Large intestine (tissue), 3 donors: ENCODE data around the gene CPLX1. TPM values are rescaled to one million over a fixed set of nuclear protein-coding genes. Genes with fewer than 3 reads are reported as not detected.

Experiments
- DNase-seq, 2 donors: peaks; one replicate each; pipeline versions ENCODE4 v3.0.0 to v3.0.0-alpha.2; 2013
- H3K27ac ChIP-seq: one replicate; pipeline ENCODE4 v1.5.1; 2013; ENCODE audit warnings: low read length
- H3K27me3 ChIP-seq: 2 replicates; pipeline ENCODE4 v1.6.1; 2013; ENCODE audit warnings: low read length; ENCODE audit not compliant: control insufficient read depth, insufficient read depth
- H3K36me3 ChIP-seq: 2 replicates; pipeline ENCODE4 v1.6.1; 2013; ENCODE audit warnings: low read length; ENCODE audit not compliant: control insufficient read depth, insufficient read depth
- H3K4me1 ChIP-seq: one replicate; pipeline ENCODE4 v1.6.1; 2013; ENCODE audit warnings: low read length; ENCODE audit not compliant: control insufficient read depth, insufficient read depth
- H3K4me3 ChIP-seq: one replicate; pipeline ENCODE4 v1.5.1; 2013; ENCODE audit warnings: low read length
- H3K9me3 ChIP-seq: one replicate; pipeline ENCODE4 v1.6.1; 2013; ENCODE audit warnings: mild to moderate bottlenecking, low read depth, low read length, moderate library complexity; ENCODE audit not compliant: control insufficient read depth
- WGBS: methylation state at CpG from one replicate; pipeline ENCODE4 v1.1.5; 2013; ENCODE audit warnings: low lambda C conversion rate; ENCODE audit not compliant: insufficient coverage; 5-methylcytosine and 5-hydroxymethylcytosine counted together
- polyA plus RNA-seq: library from polyadenylated mRNA; unstranded; fragments of 120-200 nt; gene quantifications from one replicate; pipeline ENCODE4 v1.2.1, GENCODE V29; 2013

The CPLX1 gene
- polyA plus RNA-seq, 1 donor: 2.8 TPM

DNA sequence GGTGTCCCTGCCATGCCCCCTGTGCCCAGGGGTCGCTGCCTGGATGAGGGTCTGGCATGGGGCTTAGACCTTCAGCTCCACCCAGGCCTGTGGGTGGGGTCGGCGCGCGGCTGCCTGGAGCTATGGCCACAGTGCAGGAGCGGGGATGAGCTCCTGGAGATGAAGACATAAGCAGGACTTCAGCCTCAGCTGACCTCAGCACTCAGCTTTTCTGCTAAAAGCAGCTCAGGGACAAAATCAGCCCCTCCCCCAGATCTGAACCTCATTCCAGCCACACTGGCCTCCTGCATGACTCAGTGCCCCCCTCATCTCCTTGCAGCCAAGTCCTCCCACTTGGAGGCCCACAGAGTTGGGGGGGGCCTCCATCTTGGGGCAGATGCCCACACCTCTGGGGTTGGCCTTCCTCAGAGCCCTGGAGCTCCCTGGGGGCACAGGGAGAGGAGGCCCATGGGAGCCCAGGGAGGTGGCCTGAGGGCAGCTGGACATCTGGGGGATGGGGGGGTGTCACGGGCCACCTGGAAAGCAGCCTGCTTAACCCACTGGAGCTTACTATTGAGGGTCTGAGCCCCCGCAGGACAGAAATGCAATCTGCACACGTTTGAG, 19.4 kb upstream of the CPLX1 start:
- Histone ChIP-seq H3K36me3 (peaks cover 25% of the 10 kb centered on the region), H3K27ac (no peak overlapping the region), H3K9me3 (no peaks in the 10 kb centered on the region), H3K27me3 (no peaks in the 10 kb centered on the region), H3K4me3 (no peak overlapping the region), H3K4me1 (no peaks in the 10 kb centered on the region)
- WGBS: no CpG with 5 or more reads among the region's 9 CpGs
- no peak for DNase-seq

DNA sequence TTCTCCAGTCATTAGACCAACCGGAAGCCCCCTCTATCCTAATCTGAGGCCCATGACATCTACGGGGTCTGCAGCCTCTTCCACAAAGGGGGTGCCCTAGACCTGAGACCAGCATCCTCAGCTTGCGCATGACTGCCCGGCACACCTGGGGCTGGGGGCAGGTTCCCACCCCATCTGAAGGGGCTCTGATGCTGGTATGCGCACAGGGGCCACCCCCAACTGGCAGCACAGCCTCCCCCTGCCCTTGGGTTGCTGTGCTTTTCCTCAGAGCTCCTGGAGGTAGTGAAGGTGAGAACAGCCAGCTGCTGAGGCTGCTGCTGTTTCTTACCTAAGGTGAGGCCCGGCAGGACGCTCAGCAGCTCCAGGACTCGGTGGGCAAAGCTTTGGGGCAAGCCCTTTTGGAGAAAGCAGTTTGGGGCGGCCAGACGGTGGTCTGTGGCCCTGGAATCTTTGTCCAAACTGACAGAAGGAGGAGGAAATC, 18.9 kb upstream of the CPLX1 start:
- DNase-seq: no peak
- WGBS: no CpG with 5 or more reads among the region's 10 CpGs
- no peak overlapping the region for H3K27ac ChIP-seq

DNA sequence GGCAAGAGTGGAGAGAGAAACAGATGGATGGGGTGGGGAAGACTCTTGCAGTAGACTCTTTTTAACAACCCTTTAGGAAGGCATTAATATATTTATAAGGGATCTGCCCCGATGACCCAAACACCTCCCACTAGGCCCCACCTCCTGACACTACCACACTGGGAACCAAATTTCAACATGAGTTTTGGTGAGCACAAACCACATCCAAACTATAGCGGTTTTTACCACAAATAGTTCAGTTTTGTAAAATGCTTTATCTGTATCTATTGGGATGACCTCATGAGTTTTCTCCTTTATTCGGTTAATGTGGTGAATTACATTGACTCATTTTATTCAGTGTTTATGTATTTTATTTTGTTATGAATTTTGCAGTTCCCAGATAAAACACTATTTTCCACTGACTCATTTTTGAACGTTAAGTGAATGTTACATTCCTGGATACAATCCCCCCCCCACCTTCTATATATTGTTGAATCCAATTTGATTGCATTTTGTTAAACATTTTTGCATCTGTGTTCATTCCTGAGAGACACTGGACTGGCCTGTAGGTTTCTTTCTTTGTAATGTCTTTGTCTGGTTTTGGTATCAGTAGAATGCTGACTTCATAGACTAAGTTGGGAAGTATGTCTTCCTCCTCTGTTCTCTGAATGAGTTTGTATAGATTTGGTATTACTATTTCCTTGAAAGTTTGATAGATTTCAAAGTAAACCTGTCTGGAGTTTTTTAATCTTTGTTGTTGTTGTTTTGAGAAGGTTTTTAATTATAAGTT, 13.9 kb upstream of the CPLX1 start:
- DNase-seq: no peak
- H3K27me3 ChIP-seq: no peaks in the 10 kb centered on the region
- H3K4me3 ChIP-seq: no peak overlapping the region
- 93% methylated on average over 2 of the region's 4 CpGs for WGBS
- H3K9me3 ChIP-seq: peaks cover 31% of the 10 kb centered on the region
- H3K27ac ChIP-seq: no peak overlapping the region
- H3K36me3 ChIP-seq: peaks cover 9% of the 10 kb centered on the region
- no peaks in the 10 kb centered on the region for H3K4me1 ChIP-seq

More for the DNA sequence above, 18.9 kb upstream of the CPLX1 start:
- Histone ChIP-seq H3K4me1 (no peaks in the 10 kb centered on the region), H3K27me3 (no peaks in the 10 kb centered on the region), H3K9me3 (no peaks in the 10 kb centered on the region), H3K4me3 (no peak overlapping the region), H3K36me3 (peaks cover 21% of the 10 kb centered on the region)

DNA sequence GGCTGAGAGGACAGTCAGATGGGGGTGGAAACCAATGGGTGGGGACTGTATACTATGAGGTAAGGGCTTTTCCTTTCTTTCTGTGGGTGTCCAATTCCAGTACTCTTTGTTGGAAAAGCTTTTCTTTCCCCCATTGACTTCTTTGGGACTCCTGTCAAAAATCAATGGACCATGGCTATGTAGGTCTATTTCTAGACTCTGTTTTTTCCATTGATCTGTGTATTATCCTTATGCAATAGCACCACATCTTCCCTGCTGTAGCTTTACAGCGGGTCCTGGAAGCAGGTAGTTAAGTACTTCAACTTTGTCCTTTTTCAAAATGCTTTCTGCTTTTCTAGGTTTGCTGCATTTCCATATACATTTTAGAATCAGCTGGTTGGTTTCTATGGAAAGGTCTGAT, 11.8 kb upstream of the CPLX1 start:
- DNase-seq: no peak
- Histone ChIP-seq H3K4me3 (no peak overlapping the region), H3K27me3 (no peaks in the 10 kb centered on the region), H3K9me3 (peaks cover 31% of the 10 kb centered on the region), H3K27ac (no peak overlapping the region), H3K36me3 (peaks cover 3% of the 10 kb centered on the region), H3K4me1 (no peaks in the 10 kb centered on the region)
- WGBS: no CpG with 5 or more reads among the region's 1 CpG

DNA sequence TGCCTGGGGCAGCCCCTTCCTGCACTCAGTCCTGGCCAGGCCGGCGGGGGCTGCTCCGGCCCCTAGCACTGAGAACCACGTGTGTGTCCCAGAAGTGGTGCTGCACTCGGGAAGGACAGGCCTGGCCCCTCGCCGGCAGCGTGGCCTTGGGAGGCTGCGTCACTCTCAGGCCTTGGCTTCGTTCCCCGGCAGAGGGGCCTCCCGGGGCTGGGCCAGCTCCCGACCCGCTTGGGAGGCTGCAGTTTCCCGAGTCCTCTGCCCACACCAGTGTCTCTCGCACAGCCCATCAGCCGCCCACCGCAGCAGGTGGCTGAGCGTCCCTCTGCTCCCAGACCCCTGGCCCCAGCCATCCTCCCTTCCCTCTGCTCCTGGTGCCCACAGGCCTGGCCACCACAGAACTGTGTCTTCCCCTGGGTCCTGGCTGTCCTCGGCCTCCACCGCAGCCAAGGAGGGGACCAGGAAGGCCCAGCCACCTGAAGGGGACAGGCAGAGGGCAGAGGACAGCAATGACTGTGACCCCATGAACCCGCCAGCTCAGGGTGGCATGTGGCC, 10.9 kb upstream of the CPLX1 start:
- H3K36me3 ChIP-seq: no peaks in the 10 kb centered on the region
- no peaks in the 10 kb centered on the region for H3K4me1 ChIP-seq
- H3K4me3 ChIP-seq: no peak overlapping the region
- peaks cover 4% of the 10 kb centered on the region for H3K27me3 ChIP-seq
- peaks cover 34% of the 10 kb centered on the region for H3K9me3 ChIP-seq
- DNase-seq: no peak
- WGBS: no CpG with 5 or more reads among the region's 22 CpGs
- H3K27ac ChIP-seq: no peak overlapping the region

DNA sequence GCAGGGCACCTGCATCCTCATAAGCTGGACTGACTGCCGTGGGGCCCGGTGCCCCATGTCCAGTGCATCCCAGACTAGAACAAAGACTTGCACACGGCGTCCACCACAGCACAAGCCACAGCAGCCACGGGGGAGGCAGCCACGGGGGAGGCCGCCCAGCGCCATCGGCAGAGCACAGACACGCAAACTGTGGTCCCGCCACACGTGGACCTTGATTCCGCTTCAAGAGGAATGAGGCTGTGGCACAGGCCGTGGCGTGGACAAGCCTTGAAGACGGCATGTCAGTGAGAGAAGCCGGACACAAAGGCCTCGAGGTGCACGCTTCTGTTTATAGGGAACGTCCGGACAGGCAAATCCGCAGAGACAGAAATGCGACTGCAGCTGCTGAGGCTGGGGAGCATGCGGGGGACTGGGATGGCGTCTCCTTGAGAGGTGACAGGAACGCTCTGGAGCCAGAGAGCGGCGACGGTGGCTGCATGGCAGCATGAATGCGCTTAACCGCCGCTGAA, 10.1 kb upstream of the CPLX1 start:
- no peak for DNase-seq
- no peak overlapping the region for H3K4me3 ChIP-seq
- 100% methylated on average over 3 of the region's 32 CpGs for WGBS
- H3K27ac ChIP-seq: no peak overlapping the region
- H3K27me3 ChIP-seq: peaks cover 4% of the 10 kb centered on the region
- H3K36me3 ChIP-seq: no peaks in the 10 kb centered on the region
- peaks cover 38% of the 10 kb centered on the region for H3K9me3 ChIP-seq
- H3K4me1 ChIP-seq: no peaks in the 10 kb centered on the region

DNA sequence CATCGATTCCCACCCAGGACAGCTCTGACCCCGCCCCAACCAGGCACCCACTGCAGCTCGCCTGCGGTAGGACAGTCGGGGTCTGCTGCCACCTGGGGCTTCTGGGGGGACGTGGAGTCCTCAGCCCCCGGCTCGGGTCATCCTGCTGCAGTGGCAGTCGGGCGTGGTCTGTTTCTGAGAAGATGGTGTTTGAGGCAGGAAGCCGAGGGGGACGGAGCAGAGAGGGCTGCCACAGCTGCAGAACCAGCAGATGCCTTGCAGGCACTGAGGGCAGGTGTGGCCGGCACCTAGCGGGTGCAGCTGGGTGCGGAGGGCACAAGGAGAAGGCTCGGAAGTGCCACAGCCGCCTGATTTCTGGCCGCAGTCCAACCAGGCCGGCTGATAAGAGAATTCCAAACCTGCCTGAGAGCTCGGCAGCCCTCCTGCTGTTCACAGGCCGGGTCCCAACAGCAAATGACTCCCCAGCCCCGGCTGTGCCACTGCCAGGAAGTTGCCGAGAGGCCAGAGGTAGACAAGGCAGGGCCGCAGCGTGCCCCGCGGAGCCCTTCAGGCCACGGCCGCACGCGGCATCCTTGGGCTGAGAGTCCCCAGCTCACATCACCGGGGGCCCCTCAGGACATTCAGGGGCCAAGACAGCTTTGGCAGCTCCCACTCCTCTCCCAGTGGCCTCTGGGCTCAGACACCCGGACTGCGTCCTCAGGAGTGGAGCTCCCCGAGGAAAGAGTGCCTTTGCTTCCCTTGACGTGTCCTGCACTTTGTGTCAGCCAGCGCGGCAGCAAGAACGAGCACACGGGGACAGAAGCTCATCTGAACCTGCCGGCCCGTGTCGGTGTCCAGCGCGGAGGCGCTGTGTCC, 9.4 kb upstream of the CPLX1 start:
- no peak for DNase-seq
- no peaks in the 10 kb centered on the region for H3K4me1 ChIP-seq

DNA sequence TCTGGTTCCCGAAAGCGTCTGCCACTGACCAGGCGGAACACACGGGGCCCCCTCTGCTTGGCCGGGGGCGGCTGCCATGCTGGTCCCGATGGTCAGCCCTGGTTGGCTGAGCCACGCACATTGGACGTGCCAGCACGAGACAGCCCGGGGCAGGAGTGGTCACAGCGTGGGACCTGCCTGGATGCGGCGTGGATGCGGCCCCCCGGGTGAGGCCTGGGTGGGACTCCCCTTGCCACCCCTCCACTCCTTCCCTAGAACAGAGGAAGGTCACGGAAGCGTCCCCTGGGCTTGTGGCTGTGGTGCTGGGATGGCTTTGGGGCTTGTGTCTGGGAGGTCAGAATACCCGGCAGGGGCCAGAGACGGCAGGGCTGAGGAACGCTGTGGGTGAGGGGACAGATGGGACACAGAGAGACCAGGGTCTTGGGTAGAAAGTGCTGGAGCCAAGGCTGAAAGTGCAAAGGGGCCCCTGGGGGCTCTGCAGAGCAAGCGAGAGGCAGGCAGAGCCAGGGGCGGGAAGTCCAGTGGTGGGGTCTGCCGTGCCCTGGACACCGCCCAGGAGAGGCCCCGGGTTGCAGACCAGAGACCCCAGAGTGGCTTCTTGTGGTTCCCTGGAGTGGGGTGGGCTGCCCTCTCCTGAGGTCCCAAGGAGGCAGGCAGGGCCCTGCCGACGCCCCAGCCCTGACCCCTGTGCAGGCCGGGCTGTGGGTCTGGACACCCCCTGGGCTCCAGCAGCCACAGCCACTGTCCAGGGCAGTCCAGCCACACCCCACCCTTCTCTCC, 8.6 kb upstream of the CPLX1 start:
- no peak overlapping the region for H3K27ac ChIP-seq
- no peak overlapping the region for H3K4me3 ChIP-seq
- H3K27me3 ChIP-seq: peaks cover 18% of the 10 kb centered on the region
- H3K4me1 ChIP-seq: no peaks in the 10 kb centered on the region
- no CpG with 5 or more reads among the region's 29 CpGs for WGBS
- peaks cover 38% of the 10 kb centered on the region for H3K9me3 ChIP-seq
- no peaks in the 10 kb centered on the region for H3K36me3 ChIP-seq
- no peak for DNase-seq

More for the DNA sequence above, 9.4 kb upstream of the CPLX1 start:
- peaks cover 38% of the 10 kb centered on the region for H3K9me3 ChIP-seq
- no peak overlapping the region for H3K4me3 ChIP-seq
- no CpG with 5 or more reads among the region's 46 CpGs for WGBS
- H3K27ac ChIP-seq: no peak overlapping the region
- peaks cover 10% of the 10 kb centered on the region for H3K27me3 ChIP-seq
- H3K36me3 ChIP-seq: no peaks in the 10 kb centered on the region

DNA sequence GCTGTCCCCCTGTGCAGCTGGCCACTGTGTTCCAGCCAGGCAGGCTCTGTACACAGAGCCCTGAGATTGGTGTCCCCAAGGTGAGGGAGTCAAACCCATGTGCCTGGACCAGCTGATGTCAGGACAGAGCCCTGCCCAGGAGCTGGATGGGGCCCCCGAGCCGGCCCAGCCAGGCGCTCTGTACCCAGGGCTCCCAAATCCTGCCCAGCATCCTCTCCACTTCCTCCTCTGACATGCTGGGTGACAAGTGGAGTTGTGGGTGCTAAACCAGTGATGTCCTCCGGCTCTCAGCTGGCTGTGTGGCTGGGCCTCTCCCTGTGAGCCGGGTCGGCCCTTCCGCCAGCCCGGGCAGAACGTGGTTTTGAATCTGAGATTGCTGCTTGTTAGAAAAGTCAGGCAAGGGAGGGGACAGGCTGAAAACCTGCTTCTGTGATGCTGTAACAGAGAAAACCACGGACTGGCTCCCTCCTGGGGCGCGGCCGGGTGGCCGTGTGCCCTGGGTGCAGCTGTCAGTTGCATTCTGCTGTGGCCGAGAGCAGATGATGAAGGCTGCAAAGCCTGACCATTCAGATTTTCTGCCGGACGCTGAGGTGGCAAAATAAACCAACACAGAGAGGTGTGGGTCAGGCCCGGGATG, 7.9 kb upstream of the CPLX1 start:
- Histone ChIP-seq H3K9me3 (peaks cover 38% of the 10 kb centered on the region), H3K4me1 (no peaks in the 10 kb centered on the region), H3K27me3 (peaks cover 25% of the 10 kb centered on the region), H3K27ac (no peak overlapping the region), H3K36me3 (no peaks in the 10 kb centered on the region), H3K4me3 (no peak overlapping the region)
- no CpG with 5 or more reads among the region's 18 CpGs for WGBS
- no peak for DNase-seq
